ENCODE measurements around the gene WWOX.

The WWOX gene

DNA sequence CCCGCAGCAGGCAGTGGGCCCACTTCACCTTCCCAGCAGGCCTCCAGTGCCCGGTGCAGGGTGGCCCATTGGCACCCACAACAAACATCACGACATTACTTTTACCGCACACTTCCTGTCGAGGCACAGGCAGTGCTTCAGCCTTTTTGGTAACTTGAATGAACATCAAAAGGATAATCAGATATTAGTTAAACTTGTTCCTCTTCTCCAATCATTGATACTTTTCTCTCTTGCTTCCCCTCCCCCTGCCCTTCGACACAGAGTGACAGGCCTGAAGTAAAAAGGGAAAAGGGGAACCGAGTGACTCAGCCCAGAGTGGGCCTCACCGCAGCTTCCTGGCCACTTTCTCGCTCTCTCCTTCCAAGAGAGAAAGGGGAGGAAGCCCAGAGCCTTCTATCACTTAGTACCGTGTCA is 994.1 kb downstream of the WWOX start:
- peak; percentile 29 to 92 for DNase-seq

DNA sequence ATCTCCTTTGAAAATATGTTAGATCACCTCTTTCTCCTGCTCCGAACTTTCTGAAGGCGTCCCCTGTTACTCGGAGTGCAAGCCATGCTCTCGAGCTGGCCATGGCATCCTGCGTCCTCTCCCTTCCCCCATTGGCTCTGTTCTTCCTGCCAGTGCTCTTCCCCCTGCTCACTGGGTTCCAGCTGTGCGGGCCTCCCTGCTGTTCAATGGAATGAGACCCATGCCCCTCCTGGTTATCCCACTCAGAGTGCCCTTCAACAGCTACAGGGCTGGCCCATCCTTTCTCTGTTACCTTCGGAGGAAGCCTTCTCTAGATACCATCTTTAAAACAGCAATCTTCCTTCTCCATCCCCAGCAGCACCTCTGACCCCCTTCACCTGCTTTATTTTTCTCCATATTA is 996.8 kb downstream of the WWOX start:
- no peak for DNase-seq

GRCh38 chr16:79097166-79097565 is 997.7 kb downstream of the WWOX start:
- no peak for DNase-seq

GRCh38 chr16:79097771-79098170 is 998.3 kb downstream of the WWOX start:
- DNase-seq, result no peak

- no peak for DNase-seq
Observed at GRCh38 chr16:79098907-79099306, 999.5 kb downstream of the WWOX start.

DNA sequence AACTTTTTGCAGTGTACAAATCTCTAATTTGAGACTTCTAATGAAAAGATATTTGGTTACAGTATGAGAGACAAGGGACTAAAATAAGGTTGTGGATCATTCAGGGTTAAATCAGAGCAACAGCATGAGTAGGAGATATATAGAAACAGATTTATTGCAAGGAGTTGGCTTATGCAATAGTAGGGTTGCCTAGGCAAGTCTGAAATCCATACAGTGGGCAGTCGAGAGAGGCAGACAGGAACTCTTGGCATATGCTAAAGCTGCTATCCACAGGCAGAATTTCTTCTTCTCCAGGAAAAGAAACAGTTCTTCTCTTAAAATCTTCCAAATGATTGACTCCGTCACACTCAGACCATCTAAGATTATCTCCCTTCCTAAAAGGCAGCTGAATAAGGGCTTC is 1000.3 kb downstream of the WWOX start:
- DNase-seq, result no peak

DNA sequence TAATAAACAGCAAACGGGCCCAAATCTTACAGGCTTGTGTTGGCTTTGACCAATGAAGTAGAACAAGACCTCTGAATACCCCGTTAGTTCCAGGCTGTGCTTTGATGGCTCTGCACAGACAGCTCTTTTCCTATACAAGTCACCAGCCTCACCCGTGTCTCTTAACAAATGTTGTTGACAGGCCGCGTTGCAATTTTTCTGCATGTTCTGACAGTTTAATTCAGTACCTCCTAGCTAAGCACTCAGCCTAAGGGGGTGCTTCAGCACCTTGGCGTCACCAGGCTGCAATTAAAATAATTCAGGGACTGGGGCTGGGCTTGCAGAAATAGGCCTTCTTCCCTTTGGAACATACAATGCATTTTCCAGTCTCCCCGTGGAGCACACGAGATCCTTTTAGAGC is 1001.0 kb downstream of the WWOX start:
- no peak for DNase-seq

DNA sequence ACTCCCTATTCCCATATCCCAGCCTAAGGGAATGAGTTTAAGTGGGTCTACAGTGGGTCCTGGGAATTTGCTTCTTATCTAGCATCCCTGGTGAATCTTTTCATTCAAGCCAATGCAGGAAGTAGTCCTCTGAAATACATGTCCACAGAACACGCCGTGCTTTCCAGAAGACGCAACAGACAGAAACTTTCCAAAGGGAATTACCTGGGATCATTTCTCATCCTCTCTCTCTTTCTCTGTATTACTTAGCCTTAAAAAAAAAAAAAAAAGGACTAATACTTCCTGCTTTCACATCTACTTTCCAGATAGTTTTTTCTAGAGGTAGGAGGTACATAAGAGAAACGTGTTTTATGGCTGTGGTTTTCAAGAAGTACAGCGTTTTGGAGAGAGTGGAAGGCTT is 1002.0 kb downstream of the WWOX start:
- no peak for DNase-seq

DNA sequence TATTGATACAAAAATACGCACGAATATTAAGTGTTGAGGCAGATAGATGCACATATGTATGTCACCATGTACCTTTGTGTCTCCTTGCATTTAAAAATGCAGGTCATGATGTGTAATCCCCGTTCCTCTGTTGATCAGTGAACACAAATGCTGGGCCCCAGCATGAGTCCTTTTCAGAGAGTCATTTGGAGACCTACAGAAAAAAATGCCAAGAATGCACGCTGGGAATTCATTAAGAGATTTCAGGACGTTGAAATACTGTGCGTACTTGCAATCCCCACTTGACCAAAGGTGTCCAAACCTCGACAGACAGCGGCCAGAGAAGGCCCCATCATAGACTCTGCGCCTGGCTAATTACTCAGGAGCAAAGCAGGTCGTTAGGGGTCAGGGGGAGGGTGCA is 1005.1 kb downstream of the WWOX start:
- no peak for DNase-seq

DNA sequence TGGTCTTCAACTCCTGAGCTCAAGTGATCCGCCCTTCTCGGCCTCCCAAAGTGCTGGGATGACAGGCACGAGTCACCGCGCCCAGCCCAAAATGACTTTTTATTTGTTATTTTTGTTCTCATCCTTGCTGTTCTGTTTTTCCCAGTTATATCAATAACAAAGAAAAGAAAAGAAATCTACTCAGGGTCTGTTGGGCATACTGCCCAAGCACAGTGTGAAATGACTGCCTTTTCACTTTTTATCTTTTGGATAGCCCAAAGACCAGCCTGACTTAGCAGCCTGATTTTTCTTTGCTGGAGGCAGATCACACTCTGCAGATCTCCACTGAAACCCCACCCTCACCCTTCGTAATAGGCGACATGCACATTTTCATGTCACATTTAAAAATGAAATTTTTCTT is 1007.8 kb downstream of the WWOX start:
- no peak for DNase-seq

- no peak for DNase-seq
Observed at GRCh38 chr16:79109771-79110170, 1010.3 kb downstream of the WWOX start.

DNA sequence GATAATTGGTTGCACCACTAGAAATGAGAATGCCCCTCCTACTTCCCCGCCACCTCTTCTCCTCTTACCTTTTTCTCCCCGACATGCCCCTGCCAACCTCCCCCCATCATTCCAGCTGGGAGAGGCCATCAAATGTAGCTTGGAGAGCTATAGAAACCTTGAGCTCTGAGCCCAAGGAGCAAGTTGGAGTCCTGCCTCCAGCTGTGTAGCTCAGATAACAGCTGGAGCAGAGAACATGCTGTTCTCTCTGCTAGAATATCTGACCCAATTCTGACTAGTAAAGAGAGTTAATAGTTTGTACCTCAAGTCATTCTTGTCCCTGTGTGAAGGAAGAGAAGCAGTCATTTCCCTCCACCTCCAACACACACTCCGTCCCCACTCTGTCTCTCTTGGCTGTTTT is 1010.8 kb downstream of the WWOX start:
- DNase-seq, result no peak

GRCh38 chr16:79110953-79111352 is 1011.5 kb downstream of the WWOX start:
- no peak for DNase-seq

DNA sequence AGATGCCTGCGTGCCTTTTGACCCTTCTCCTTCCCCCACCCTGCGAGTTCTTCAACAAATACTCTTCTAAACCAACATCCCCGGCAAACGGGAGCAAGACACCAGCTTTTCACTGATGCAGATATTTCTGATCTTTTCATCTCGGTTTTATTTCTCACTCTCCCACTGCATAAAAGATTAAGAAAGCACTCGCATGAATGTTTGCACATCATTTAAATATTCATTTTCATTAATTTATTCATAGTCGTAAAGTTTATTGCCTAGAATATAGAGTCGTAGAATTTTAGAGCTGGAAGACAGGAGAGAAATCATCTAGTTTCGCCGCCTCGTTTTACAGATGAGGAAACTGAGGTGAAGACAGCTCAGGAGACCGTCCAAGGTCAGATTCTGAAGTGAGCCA is 1013.0 kb downstream of the WWOX start:
- DNase-seq, result no peak

DNA sequence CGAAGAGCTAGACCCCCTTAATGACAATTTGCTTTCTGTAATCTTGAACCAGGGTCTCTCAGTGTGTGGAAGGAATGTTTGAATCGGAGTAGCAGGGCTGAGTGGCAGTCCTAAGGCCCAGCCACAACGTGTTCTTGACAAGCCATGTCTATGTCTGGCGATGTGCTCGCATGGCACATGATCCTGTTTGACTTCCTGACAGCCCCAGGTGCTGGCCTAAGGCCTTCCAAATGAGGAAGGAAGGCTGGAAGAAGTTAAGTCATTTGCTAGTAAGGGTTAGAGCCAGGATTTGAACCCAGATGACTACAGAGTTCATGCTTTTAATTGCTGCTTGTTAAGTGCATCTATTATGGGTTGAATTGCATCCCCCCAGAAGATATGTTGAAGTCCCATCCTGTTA is 1014.4 kb downstream of the WWOX start:
- no peak for DNase-seq

GRCh38 chr16:79114759-79115158 is 1015.3 kb downstream of the WWOX start:
- DNase-seq, result no peak

GRCh38 chr16:79121906-79122305 is 1022.5 kb downstream of the WWOX start:
- no peak for DNase-seq

GRCh38 chr16:79122343-79122742 is 1022.9 kb downstream of the WWOX start:
- DNase-seq, result no peak

- no peak for DNase-seq
Observed at GRCh38 chr16:79124016-79124756, 1024.7 kb downstream of the WWOX start.

DNA sequence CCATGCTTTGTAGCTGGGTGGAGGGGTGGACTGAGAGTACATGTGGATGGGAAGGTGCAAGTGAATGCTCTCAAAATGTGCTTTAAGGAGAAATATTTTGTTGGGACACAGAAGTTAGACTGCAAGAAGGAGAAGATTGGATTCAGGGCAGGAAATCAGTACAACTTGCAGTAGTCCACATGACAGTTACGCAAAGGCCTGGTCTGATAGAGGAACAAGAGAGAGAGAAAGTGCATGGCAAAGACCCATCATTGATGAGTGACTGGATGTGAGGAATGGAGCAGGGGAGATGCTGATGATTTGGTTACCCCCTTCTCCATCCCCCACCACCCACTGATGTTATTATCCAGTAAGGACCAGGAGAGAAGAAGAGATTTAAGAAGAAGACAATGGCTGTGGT is 1028.3 kb downstream of the WWOX start:
- no peak for DNase-seq

DNA sequence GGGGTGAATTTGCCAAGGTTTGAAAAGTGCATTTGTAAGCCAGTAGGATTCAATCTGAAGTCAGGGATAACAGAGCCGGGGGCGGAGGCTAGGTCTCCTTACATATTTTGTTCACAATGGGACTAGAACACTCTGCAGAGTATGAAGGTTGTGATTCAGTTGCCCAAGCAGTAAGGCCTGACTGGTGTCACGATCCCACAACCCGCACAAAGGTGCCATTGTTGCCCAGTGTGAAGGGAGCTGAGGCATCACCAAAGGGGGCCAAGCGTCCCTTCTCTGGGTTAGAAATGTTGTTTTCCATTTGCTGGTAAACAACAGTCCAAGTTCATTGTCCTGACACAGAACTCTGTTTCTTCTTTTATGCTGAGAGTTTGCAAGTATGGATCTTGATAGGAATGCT is 1029.3 kb downstream of the WWOX start:
- DNase-seq, result no peak

DNA sequence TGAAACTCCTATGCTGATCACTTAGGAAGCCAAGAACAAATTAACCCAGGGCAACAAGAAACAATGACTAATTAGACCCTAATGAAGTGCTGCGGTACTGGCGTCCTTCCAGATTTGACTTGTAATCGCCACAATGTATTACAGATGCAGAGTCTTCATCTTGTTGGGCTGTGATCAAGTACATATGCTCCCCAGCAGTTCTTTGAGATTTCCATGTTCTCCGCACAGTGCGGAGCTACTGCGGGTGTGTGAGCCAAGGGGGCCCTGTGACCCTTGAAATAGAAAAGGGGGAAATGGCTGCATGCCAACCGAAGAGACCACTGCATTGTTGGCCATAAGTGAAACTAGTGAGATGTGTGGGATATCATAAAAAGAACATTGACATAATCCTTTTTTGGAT is 1031.2 kb downstream of the WWOX start:
- no peak for DNase-seq

- no peak for DNase-seq
Observed at GRCh38 chr16:79131321-79132075, 1032.0 kb downstream of the WWOX start.

- no peak for DNase-seq
Observed at GRCh38 chr16:79132701-79133100, 1033.2 kb downstream of the WWOX start.

- DNase-seq, result no peak
Observed at GRCh38 chr16:79134300-79134699, 1034.8 kb downstream of the WWOX start.

Measured in bone marrow (tissue), 2 donors.